Esophagus squamous epithelium (tissue), 4 donors: ENCODE results near the gene FFAR1.

Experiments used
- POLR2A ChIP-seq, 4 donors: fragments of 450-650 bp; IDR thresholded peaks; one replicate each; pipeline ENCODE4 v1.6.1; 2017; ENCODE audit warnings: antibody characterized with exemption in 4 of 4, mild to moderate bottlenecking in 4 of 4, moderate library complexity in 3 of 4
- TF ChIP-seq, protein P1 (sequence below), 6 experiments: fragments of 450-650 bp in 4 of 6; fragments of 200-600 bp in 2 of 6; sonication (generic) in 2 of 6; IDR thresholded peaks; one replicate each; pipeline ENCODE4 v1.5.1; 2016 to 2019; ENCODE audit warnings: antibody characterized with exemption in 6 of 6, mild to moderate bottlenecking in 4 of 6, moderate library complexity in 4 of 6

DNA sequence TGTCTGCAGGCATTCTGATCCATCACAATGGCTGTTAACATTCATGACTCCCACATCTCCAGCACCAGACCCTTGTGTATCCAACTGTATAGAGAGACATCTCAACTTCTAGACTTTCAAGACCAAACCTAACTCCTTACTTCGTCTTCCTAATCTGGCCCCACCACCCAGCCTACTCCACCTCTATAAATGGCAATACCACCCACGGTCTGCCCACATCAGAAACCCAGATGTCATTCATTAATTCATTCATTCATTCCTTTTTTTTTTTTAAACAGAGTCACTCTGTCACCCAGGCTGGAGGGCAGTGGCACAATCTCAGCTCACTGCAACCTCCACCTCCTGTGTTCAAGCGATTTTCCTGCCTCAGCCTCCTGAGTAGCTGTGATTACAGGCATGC, 33.6 kb downstream of the FFAR1 start:
- TF ChIP-seq, protein P1, sequence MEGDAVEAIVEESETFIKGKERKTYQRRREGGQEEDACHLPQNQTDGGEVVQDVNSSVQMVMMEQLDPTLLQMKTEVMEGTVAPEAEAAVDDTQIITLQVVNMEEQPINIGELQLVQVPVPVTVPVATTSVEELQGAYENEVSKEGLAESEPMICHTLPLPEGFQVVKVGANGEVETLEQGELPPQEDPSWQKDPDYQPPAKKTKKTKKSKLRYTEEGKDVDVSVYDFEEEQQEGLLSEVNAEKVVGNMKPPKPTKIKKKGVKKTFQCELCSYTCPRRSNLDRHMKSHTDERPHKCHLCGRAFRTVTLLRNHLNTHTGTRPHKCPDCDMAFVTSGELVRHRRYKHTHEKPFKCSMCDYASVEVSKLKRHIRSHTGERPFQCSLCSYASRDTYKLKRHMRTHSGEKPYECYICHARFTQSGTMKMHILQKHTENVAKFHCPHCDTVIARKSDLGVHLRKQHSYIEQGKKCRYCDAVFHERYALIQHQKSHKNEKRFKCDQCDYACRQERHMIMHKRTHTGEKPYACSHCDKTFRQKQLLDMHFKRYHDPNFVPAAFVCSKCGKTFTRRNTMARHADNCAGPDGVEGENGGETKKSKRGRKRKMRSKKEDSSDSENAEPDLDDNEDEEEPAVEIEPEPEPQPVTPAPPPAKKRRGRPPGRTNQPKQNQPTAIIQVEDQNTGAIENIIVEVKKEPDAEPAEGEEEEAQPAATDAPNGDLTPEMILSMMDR (IDR thresholded peaks at IDR 0.05), result no peak
- TF ChIP-seq POLR2A (IDR thresholded peaks at IDR 0.05), result no peak
